HL-60 (cell line): ENCODE results near the gene DOCK1.
A peak's percentile ranks its signal among the peaks of the same experiment; 100 is the strongest.

Experiments
- DNase-seq, 2 experiments: peaks; one replicate each; pipeline ENCODE4 v3.0.0-alpha.2; 2010 to 2020; ENCODE audit warnings: low read depth in 1 of 2, low spot score in 1 of 2
- H3K27ac ChIP-seq: fragments of 250-450 bp; sonication (Bioruptor Pico); replicated peaks from 2 replicates; pipeline ENCODE4 v1.5.1; 2020; ENCODE audit warnings: mild to moderate bottlenecking, moderate library complexity
- H3K27me3 ChIP-seq: fragments of 250-450 bp; sonication (Bioruptor Pico); 2 replicates; pipeline ENCODE4 v1.5.1; 2021; ENCODE audit warnings: mild to moderate bottlenecking, moderate library complexity; ENCODE audit not compliant: insufficient read depth, poor library complexity, severe bottlenecking
- H3K4me3 ChIP-seq: replicated peaks from 2 replicates; pipeline ENCODE4 v1.5.1; 2011; ENCODE audit warnings: mild to moderate bottlenecking, control low read depth, low read length; ENCODE audit not compliant: insufficient read depth
- GABPA ChIP-seq: IDR thresholded peaks from 2 replicates; pipeline ENCODE4 v1.6.1; 2012; ENCODE audit warnings: low read depth
- POLR2AphosphoS5 ChIP-seq: IDR thresholded peaks from 2 replicates; pipeline ENCODE4 v1.6.1; 2012; ENCODE audit warnings: low read depth
- SPI1 ChIP-seq: IDR thresholded peaks from 2 replicates; pipeline ENCODE4 v1.6.1; 2012; ENCODE audit warnings: low read depth, mild to moderate bottlenecking, borderline replicate concordance
- TF ChIP-seq, protein P1 (sequence below): IDR thresholded peaks from 2 replicates; pipeline ENCODE4 v1.6.1; 2012; ENCODE audit warnings: low read depth; ENCODE audit not compliant: insufficient replicate concordance
- TF ChIP-seq, protein P2 (sequence below): IDR thresholded peaks from one replicate; pipeline ENCODE4 v1.5.1; 2011; ENCODE audit warnings: low read length, control low read depth, inconsistent platforms; ENCODE audit not compliant: insufficient read depth

Gene DOCK1

DNA sequence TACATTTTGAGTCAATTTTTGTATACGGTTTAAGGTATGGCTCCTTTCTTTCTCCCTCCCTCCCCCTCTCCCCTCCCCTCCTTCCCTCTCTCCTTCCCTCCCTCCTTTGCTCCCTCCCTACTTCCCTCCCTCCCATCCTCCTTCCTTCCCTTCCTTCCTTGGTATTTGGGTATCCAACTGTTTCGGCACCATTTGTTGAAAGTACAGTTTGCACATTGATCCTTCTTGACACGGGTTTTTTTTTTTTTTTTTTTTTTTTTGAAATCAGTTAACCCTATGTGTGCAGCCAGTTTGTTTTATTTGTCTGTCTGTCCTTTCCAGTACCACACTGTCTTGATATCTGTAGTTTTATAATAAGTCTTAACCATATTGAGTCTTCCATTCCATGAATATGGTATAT, 331.0 kb downstream of the DOCK1 start:
- TF ChIP-seq, protein P1, sequence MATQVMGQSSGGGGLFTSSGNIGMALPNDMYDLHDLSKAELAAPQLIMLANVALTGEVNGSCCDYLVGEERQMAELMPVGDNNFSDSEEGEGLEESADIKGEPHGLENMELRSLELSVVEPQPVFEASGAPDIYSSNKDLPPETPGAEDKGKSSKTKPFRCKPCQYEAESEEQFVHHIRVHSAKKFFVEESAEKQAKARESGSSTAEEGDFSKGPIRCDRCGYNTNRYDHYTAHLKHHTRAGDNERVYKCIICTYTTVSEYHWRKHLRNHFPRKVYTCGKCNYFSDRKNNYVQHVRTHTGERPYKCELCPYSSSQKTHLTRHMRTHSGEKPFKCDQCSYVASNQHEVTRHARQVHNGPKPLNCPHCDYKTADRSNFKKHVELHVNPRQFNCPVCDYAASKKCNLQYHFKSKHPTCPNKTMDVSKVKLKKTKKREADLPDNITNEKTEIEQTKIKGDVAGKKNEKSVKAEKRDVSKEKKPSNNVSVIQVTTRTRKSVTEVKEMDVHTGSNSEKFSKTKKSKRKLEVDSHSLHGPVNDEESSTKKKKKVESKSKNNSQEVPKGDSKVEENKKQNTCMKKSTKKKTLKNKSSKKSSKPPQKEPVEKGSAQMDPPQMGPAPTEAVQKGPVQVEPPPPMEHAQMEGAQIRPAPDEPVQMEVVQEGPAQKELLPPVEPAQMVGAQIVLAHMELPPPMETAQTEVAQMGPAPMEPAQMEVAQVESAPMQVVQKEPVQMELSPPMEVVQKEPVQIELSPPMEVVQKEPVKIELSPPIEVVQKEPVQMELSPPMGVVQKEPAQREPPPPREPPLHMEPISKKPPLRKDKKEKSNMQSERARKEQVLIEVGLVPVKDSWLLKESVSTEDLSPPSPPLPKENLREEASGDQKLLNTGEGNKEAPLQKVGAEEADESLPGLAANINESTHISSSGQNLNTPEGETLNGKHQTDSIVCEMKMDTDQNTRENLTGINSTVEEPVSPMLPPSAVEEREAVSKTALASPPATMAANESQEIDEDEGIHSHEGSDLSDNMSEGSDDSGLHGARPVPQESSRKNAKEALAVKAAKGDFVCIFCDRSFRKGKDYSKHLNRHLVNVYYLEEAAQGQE, result no peak
- TF ChIP-seq, protein P2, sequence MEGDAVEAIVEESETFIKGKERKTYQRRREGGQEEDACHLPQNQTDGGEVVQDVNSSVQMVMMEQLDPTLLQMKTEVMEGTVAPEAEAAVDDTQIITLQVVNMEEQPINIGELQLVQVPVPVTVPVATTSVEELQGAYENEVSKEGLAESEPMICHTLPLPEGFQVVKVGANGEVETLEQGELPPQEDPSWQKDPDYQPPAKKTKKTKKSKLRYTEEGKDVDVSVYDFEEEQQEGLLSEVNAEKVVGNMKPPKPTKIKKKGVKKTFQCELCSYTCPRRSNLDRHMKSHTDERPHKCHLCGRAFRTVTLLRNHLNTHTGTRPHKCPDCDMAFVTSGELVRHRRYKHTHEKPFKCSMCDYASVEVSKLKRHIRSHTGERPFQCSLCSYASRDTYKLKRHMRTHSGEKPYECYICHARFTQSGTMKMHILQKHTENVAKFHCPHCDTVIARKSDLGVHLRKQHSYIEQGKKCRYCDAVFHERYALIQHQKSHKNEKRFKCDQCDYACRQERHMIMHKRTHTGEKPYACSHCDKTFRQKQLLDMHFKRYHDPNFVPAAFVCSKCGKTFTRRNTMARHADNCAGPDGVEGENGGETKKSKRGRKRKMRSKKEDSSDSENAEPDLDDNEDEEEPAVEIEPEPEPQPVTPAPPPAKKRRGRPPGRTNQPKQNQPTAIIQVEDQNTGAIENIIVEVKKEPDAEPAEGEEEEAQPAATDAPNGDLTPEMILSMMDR, result no peak
- TF ChIP-seq POLR2AphosphoS5 (no peak), SPI1 (no peak), GABPA (no peak)
- Histone ChIP-seq H3K27me3 (no peaks in the 10 kb centered on the region), H3K27ac (no peak overlapping the region), H3K4me3 (no peak overlapping the region)
- DNase-seq, result no peak

DNA sequence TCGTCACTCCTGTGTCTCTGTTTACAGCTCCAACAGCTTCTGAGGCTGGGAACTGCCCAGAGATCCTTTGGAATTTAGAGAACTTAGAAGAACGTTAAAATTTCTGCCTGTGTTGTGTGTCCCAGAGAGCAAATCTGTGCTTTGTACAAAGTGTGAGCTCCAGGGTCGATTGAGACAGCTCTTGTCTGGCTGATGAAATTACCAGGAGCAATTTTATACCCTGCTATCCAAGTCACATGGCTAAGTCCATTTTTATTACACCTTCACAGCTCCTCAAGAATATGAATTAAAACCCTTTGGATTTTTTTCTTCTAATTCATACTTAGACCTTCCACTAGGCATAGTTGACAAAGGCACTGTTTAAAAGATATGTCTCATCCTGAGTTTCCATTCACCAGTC, 337.7 kb downstream of the DOCK1 start:
- TF ChIP-seq GABPA, result no peak
- TF ChIP-seq, protein P1, result no peak
- no peak for TF ChIP-seq SPI1
- TF ChIP-seq, protein P2, result no peak
- no peak for TF ChIP-seq POLR2AphosphoS5
- Histone ChIP-seq H3K4me3 (no peak overlapping the region), H3K27me3 (no peaks in the 10 kb centered on the region), H3K27ac (no peak overlapping the region)
- DNase-seq, result no peak

DNA sequence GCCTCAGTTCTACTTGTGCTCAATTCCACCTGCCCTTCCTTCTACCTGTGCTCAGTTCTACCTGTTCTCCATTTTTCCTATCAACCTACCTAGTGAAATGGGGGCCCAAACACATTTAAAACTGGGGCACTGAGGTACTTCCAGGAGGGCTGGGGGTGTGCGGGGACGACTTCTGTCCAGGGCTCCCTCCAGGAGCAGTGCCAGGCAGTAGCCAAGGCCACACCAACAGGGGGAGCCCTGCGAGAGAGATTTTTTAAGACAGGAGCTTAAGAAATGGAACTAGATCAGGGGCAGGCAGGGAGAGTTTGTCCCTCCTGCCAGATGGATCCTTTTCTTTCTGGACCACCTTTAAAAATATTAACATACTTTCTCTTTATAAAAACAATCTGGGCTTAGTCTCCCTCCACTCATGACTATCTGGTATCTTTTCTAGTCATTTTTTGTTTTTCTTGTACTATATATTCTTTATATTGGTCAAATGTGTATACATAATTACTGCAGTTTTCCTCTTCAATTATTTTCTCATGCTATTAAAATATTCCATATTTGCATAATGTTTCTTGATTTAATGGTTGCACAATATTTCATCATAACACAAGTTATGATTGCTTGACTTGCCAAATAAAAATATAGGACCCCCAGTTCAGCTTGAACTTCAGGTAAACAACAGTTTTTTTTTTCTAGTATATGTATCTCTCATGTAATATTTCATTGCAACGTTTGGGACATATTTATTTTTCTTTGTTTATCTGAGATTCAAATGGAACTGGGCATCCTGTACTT, 338.5 kb downstream of the DOCK1 start:
- H3K27ac ChIP-seq, result no peak overlapping the region
- no peaks in the 10 kb centered on the region for H3K27me3 ChIP-seq
- TF ChIP-seq, protein P2, result peak; percentile 17
- TF ChIP-seq POLR2AphosphoS5, result no peak
- DNase-seq, result peak in 1 of 2 experiments; percentile 36
- H3K4me3 ChIP-seq, result no peak overlapping the region

DNA sequence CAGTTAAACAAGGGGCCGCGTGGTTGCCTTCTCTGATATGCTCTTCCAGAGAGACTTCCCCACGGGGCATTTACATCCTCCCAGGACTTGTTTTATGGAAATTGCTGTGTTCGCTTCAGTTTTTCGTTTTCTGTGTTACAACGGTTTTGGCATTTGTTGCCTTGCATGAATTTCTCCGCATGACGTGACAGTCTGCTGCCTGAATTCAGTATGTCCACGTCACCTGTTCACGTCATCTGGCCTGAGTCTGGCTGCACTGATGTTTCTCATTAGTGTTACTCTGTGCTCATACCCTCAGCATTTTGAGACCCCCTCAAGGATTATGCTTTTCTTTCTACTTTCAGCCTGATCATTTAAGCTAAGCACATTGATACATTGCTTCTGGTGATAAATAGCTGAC, 340.2 kb downstream of the DOCK1 start:
- Histone ChIP-seq H3K27me3 (no peaks in the 10 kb centered on the region), H3K27ac (no peak overlapping the region), H3K4me3 (no peak overlapping the region)
- TF ChIP-seq SPI1 (no peak), POLR2AphosphoS5 (no peak), GABPA (no peak)
- TF ChIP-seq, protein P2, result no peak
- TF ChIP-seq, protein P1, result no peak
- DNase-seq, result no peak
